Measurements from ENCODE around the gene GFOD2.

GRCh38 chr16:67713647-67714273 is 5.4 kb downstream of the GFOD2 start:
- TF ChIP-seq EZH2phosphoT487 (IDR thresholded peaks at IDR 0.05; ENCODE audit: borderline replicate concordance, low read depth, low read length) (no peak), CTCF (conservative IDR thresholded peaks at IDR 0.05; ENCODE audit: low read length) (no peak)

Data from OCI-LY7 (cell line).